ENCODE data around the gene BFSP2.

Gene BFSP2

GRCh38 chr3:133448478-133449122 lies 48.7 kb downstream of the BFSP2 start:
- H2AFZ ChIP-seq (ENCODE audit: low read length), result no peak overlapping the region
- no peaks in the 10 kb centered on the region for H3K9me2 ChIP-seq (ENCODE audit: low read depth, low read length)
- H3F3A ChIP-seq (ENCODE audit: insufficient read depth, low read length), result no peaks in the 10 kb centered on the region
- H3K27ac ChIP-seq (ENCODE audit: low read depth, low read length, poor library complexity, severe bottlenecking), result peak overlapping the region; percentile 92
- no peaks in the 10 kb centered on the region for H3K79me2 ChIP-seq (ENCODE audit: insufficient read depth, low read length)
- peaks cover 62% of the 10 kb centered on the region for H3K4me1 ChIP-seq (ENCODE audit: insufficient read depth, low read length, severe bottlenecking)
- no peaks in the 10 kb centered on the region for H3K36me3 ChIP-seq (ENCODE audit: insufficient read depth, low read length)
- no peaks in the 10 kb centered on the region for H3K9me3 ChIP-seq (ENCODE audit: low read length)
- peak overlapping the region; percentile 40 for H3K9ac ChIP-seq (ENCODE audit: low read length)
- no peaks in the 10 kb centered on the region for H3K27me3 ChIP-seq (ENCODE audit: insufficient read depth, low read length)
- H3K4me3 ChIP-seq (ENCODE audit: low read depth, low read length, poor library complexity, severe bottlenecking), result peak overlapping the region; percentile 39
- TF ChIP-seq EZH2 (IDR thresholded peaks at IDR 0.05; ENCODE audit: borderline replicate concordance, low read length), result no peak
- TF ChIP-seq CTCF (IDR thresholded peaks at IDR 0.05; ENCODE audit: low read length), result no peak
- H4K20me1 ChIP-seq (ENCODE audit: insufficient read depth, low read length), result no peaks in the 10 kb centered on the region
- H3K4me2 ChIP-seq (ENCODE audit: low read length), result peak overlapping the region; percentile 63

GRCh38 chr3:133451309-133451708 lies 51.5 kb downstream of the BFSP2 start:
- H3K4me2 ChIP-seq (ENCODE audit: low read length), result no peak overlapping the region
- H3K4me3 ChIP-seq (ENCODE audit: low read depth, low read length, poor library complexity, severe bottlenecking), result no peak overlapping the region
- no peaks in the 10 kb centered on the region for H3K9me3 ChIP-seq (ENCODE audit: low read length)
- H3K4me1 ChIP-seq (ENCODE audit: insufficient read depth, low read length, severe bottlenecking), result peaks cover 37% of the 10 kb centered on the region
- no peak overlapping the region for H2AFZ ChIP-seq (ENCODE audit: low read length)
- H3K9me2 ChIP-seq (ENCODE audit: low read depth, low read length), result no peaks in the 10 kb centered on the region
- no peaks in the 10 kb centered on the region for H3F3A ChIP-seq (ENCODE audit: insufficient read depth, low read length)
- no peaks in the 10 kb centered on the region for H3K36me3 ChIP-seq (ENCODE audit: insufficient read depth, low read length)
- no peak overlapping the region for H3K9ac ChIP-seq (ENCODE audit: low read length)
- H3K79me2 ChIP-seq (ENCODE audit: insufficient read depth, low read length), result no peaks in the 10 kb centered on the region
- H4K20me1 ChIP-seq (ENCODE audit: insufficient read depth, low read length), result no peaks in the 10 kb centered on the region
- no peak for TF ChIP-seq EZH2 (IDR thresholded peaks at IDR 0.05; ENCODE audit: borderline replicate concordance, low read length)
- TF ChIP-seq CTCF (IDR thresholded peaks at IDR 0.05; ENCODE audit: low read length), result no peak
- no peaks in the 10 kb centered on the region for H3K27me3 ChIP-seq (ENCODE audit: insufficient read depth, low read length)
- no peak overlapping the region for H3K27ac ChIP-seq (ENCODE audit: low read depth, low read length, poor library complexity, severe bottlenecking)

GRCh38 chr3:133452641-133453319 lies 52.9 kb downstream of the BFSP2 start:
- Histone ChIP-seq H3K36me3 (ENCODE audit: insufficient read depth, low read length) (no peaks in the 10 kb centered on the region), H3K9me2 (ENCODE audit: low read depth, low read length) (no peaks in the 10 kb centered on the region), H2AFZ (ENCODE audit: low read length) (no peak overlapping the region), H3F3A (ENCODE audit: insufficient read depth, low read length) (no peaks in the 10 kb centered on the region), H3K9me3 (ENCODE audit: low read length) (no peaks in the 10 kb centered on the region), H3K4me2 (ENCODE audit: low read length) (no peak overlapping the region), H3K27ac (ENCODE audit: low read depth, low read length, poor library complexity, severe bottlenecking) (no peak overlapping the region), H3K4me3 (ENCODE audit: low read depth, low read length, poor library complexity, severe bottlenecking) (no peak overlapping the region), H3K9ac (ENCODE audit: low read length) (no peak overlapping the region), H3K4me1 (ENCODE audit: insufficient read depth, low read length, severe bottlenecking) (peaks cover 29% of the 10 kb centered on the region), H3K79me2 (ENCODE audit: insufficient read depth, low read length) (no peaks in the 10 kb centered on the region), H3K27me3 (ENCODE audit: insufficient read depth, low read length) (no peaks in the 10 kb centered on the region), H4K20me1 (ENCODE audit: insufficient read depth, low read length) (no peaks in the 10 kb centered on the region)
- no peak for TF ChIP-seq CTCF (IDR thresholded peaks at IDR 0.05; ENCODE audit: low read length)
- TF ChIP-seq EZH2 (IDR thresholded peaks at IDR 0.05; ENCODE audit: borderline replicate concordance, low read length), result no peak
